ENCODE data around the gene SOD3.

DNA sequence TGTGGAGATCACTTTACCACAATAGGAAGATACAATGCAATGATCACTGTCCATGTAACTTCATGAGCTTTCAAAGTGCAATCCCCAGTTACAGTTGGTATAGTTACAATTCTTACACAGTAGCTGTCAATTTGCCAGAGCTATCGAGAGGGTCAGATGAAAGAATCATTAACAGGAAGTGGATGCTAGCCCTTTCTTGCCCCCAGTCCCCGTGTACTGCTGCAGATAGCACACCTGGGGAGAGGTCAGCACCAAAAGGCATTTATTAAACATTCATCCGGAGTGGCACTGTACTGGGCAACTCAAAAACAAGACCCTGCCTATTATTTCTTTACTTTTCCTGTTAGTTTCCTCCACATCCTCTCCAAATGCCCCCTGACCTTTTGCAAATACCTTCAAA, 47.7 kb downstream of the SOD3 start:
- TF ChIP-seq POLR2A (IDR thresholded peaks at IDR 0.05) = no peak
- TF ChIP-seq, protein P1, sequence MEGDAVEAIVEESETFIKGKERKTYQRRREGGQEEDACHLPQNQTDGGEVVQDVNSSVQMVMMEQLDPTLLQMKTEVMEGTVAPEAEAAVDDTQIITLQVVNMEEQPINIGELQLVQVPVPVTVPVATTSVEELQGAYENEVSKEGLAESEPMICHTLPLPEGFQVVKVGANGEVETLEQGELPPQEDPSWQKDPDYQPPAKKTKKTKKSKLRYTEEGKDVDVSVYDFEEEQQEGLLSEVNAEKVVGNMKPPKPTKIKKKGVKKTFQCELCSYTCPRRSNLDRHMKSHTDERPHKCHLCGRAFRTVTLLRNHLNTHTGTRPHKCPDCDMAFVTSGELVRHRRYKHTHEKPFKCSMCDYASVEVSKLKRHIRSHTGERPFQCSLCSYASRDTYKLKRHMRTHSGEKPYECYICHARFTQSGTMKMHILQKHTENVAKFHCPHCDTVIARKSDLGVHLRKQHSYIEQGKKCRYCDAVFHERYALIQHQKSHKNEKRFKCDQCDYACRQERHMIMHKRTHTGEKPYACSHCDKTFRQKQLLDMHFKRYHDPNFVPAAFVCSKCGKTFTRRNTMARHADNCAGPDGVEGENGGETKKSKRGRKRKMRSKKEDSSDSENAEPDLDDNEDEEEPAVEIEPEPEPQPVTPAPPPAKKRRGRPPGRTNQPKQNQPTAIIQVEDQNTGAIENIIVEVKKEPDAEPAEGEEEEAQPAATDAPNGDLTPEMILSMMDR (IDR thresholded peaks at IDR 0.05 in 8 of 11, conservative IDR thresholded peaks at IDR 0.05 in 3 of 11) = no peak
- no peak for TF ChIP-seq POLR2AphosphoS5 (IDR thresholded peaks at IDR 0.05)

All from spleen (tissue), 7 donors.